MCF 10A (cell line): ENCODE data around the gene MYO1D. TPM values are rescaled to one million over a fixed set of nuclear protein-coding genes. Genes with fewer than 3 reads are reported as not detected.
A peak's percentile ranks its signal among the peaks of the same experiment; 100 is the strongest.

Source experiments
- BruUV-seq: library from RNA; stranded (reverse); fragments of 400-500 nt; replicated peaks from 2 replicates; lab custom pipeline; 2021; lab: Mats Ljungman, UMichigan
- CTCF ChIA-PET: fragments of 300-600 bp; sonication (Branson Sonifier 250); formaldehyde crosslinking; extraction: SDS; loops from one replicate; lab custom pipeline; 2021; ENCODE audit warnings: antibody characterized with exemption, inconsistent platforms; lab: Yijun Ruan, JAX
- POLR2A ChIA-PET: fragments of 300-600, 350-650 bp; sonication (Branson Sonifier 250); formaldehyde crosslinking; extraction: SDS; loops from one replicate; lab custom pipeline; 2020; ENCODE audit warnings: antibody characterized with exemption, inconsistent platforms; lab: Yijun Ruan, JAX
- DNase-seq: peaks from one replicate; pipeline ENCODE4 v3.0.0-alpha.2; 2018; ENCODE audit not compliant: unreplicated experiment
- H3K27ac Mint-ChIP-seq: one replicate; pipeline ENCODE4 v1.8.0; 2022; ENCODE audit warnings: mild to moderate bottlenecking, low read depth, mixed read lengths; ENCODE audit not compliant: unreplicated experiment
- H3K27me3 Mint-ChIP-seq: one replicate; pipeline ENCODE4 v1.8.0; 2022; ENCODE audit warnings: mixed read lengths; ENCODE audit not compliant: insufficient read depth, unreplicated experiment
- H3K36me3 Mint-ChIP-seq: one replicate; pipeline ENCODE4 v1.8.0; 2022; ENCODE audit warnings: mild to moderate bottlenecking, moderate library complexity, mixed read lengths; ENCODE audit not compliant: insufficient read depth, unreplicated experiment
- H3K4me1 Mint-ChIP-seq: one replicate; pipeline ENCODE4 v1.8.0; 2022; ENCODE audit warnings: mixed read lengths; ENCODE audit not compliant: insufficient read depth, unreplicated experiment
- H3K4me3 Mint-ChIP-seq: one replicate; pipeline ENCODE4 v1.8.0; 2022; ENCODE audit warnings: mild to moderate bottlenecking, moderate library complexity, mixed read lengths; ENCODE audit not compliant: unreplicated experiment
- H3K9me3 Mint-ChIP-seq: one replicate; pipeline ENCODE4 v1.8.0; 2022; ENCODE audit warnings: mixed read lengths; ENCODE audit not compliant: unreplicated experiment
- CTCF ChIP-seq: fragments of 200-600 bp; IDR thresholded peaks from one replicate; pipeline ENCODE4 v1.8.0; 2022; ENCODE audit warnings: antibody characterized with exemption, mild to moderate bottlenecking; ENCODE audit not compliant: unreplicated experiment
- intact Hi-C: fragments of 100-400 bp; cut with micrococcal nuclease; formaldehyde crosslinking; loops from 2 replicates; pipeline ENCODE4 v1.14.1; 2022
- total RNA-seq: library from RNA; stranded (reverse); gene quantifications from 2 replicates; pipeline ENCODE4 v1.2.3, GENCODE V29; 2022

Gene MYO1D
- total RNA-seq, 1 experiment from 2014 or later: 30.5 TPM

GRCh38 chr17:32484628-32485027, 392.3 kb downstream of the MYO1D start:
- TF ChIP-seq CTCF: no peak
- no peaks in the 10 kb centered on the region for H3K27me3 Mint-ChIP-seq
- peaks cover 13% of the 10 kb centered on the region for H3K4me1 Mint-ChIP-seq
- no TSS peak for BruUV-seq
- peaks cover 49% of the 10 kb centered on the region for H3K36me3 Mint-ChIP-seq
- H3K4me3 Mint-ChIP-seq: no peak overlapping the region
- POLR2A ChIA-PET: interaction anchor here (1.2 kb wide), 1 partner anchor 12 kb away, joined by 7 read pairs; no protein-coding TSS in a partner anchor
- intact Hi-C loops: loop anchor here (5.0 kb wide), 1 partner anchor 1268 kb away; no protein-coding TSS in a partner anchor
- H3K27ac Mint-ChIP-seq: no peak overlapping the region
- no peaks in the 10 kb centered on the region for H3K9me3 Mint-ChIP-seq
- DNase-seq: no peak
- CTCF ChIA-PET: interaction anchor here (0.5 to 4.0 kb wide), 17 partner anchors 11 to 1266 kb away, joined by 3 to 39 read pairs (median 5); partner anchors contain the start of gene MYO1D

GRCh38 chr17:32484041-32484461, 392.9 kb downstream of the MYO1D start:
- CTCF ChIA-PET: interaction anchor here (0.5 to 4.0 kb wide), 21 partner anchors 7 to 1267 kb away, joined by 3 to 39 read pairs (median 4); partner anchors contain the start of gene MYO1D
- peaks cover 51% of the 10 kb centered on the region for H3K36me3 Mint-ChIP-seq
- H3K27ac Mint-ChIP-seq: no peak overlapping the region
- POLR2A ChIA-PET: interaction anchor here (0.6 to 1.2 kb wide), 3 partner anchors 8 to 35 kb away, joined by 3 to 7 read pairs (median 4); no protein-coding TSS in a partner anchor
- intact Hi-C loops: loop anchor here (5.0 kb wide), 1 partner anchor 1268 kb away; no protein-coding TSS in a partner anchor
- no peak for DNase-seq
- no peak for TF ChIP-seq CTCF
- peaks cover 10% of the 10 kb centered on the region for H3K4me1 Mint-ChIP-seq
- BruUV-seq: no TSS peak
- H3K9me3 Mint-ChIP-seq: no peaks in the 10 kb centered on the region
- no peak overlapping the region for H3K4me3 Mint-ChIP-seq
- H3K27me3 Mint-ChIP-seq: no peaks in the 10 kb centered on the region

GRCh38 chr17:32483451-32484019, 393.4 kb downstream of the MYO1D start:
- H3K4me1 Mint-ChIP-seq: peaks cover 10% of the 10 kb centered on the region
- peak; percentile 28 for TF ChIP-seq CTCF
- no peak overlapping the region for H3K4me3 Mint-ChIP-seq
- H3K9me3 Mint-ChIP-seq: no peaks in the 10 kb centered on the region
- H3K36me3 Mint-ChIP-seq: peaks cover 56% of the 10 kb centered on the region
- ChIA-PET CTCF (interaction anchor here (0.6 to 4.0 kb wide), 24 partner anchors 8 to 1267 kb away, joined by 3 to 39 read pairs (median 4); partner anchors contain the start of gene MYO1D), POLR2A (interaction anchor here (0.6 to 1.2 kb wide), 3 partner anchors 8 to 35 kb away, joined by 3 to 7 read pairs (median 4); no protein-coding TSS in a partner anchor)
- no TSS peak for BruUV-seq
- DNase-seq: peak; percentile 52
- H3K27me3 Mint-ChIP-seq: no peaks in the 10 kb centered on the region
- H3K27ac Mint-ChIP-seq: no peak overlapping the region
- intact Hi-C loops: loop anchor here (1.0 to 5.0 kb wide), 3 partner anchors 126 to 1269 kb away; no protein-coding TSS in a partner anchor
